ENCODE results near the gene TSPAN18. TPM values are rescaled to one million over a fixed set of nuclear protein-coding genes. Genes with fewer than 3 reads are reported as not detected.

The TSPAN18 gene
- total and polyA plus RNA-seq, 7 donors: 5.2 to 21.7 (median 8.0) TPM

GRCh38 chr11:44711787-44712608 lies 14.8 kb upstream of the TSPAN18 start:
- no peaks in the 10 kb centered on the region for H3K4me1 ChIP-seq
- TF ChIP-seq CTCF (IDR thresholded peaks at IDR 0.05): no peak
- DNase-seq (no peak), ATAC-seq (no peak)
- no peak overlapping the region for H3K27ac ChIP-seq
- no peaks in the 10 kb centered on the region for H3K36me3 ChIP-seq (ENCODE audit: insufficient read depth in 1 of 2, low read depth in 1 of 2)
- WGBS, 3 donors: 80 to 84% (median 80%) methylated on average over 16 of the region's 16 CpGs
- no peaks in the 10 kb centered on the region for H3K9me3 ChIP-seq
- no peak overlapping the region for H3K4me3 ChIP-seq
- H3K27me3 ChIP-seq (ENCODE audit: insufficient read depth in 3 of 3, low read length in 2 of 3): peaks cover 0 to 8% (median 2%) of the 10 kb centered on the region in 3 donors
- intact Hi-C loops (cut with DNase I): no loop called here

GRCh38 chr11:44713022-44713421 lies 13.7 kb upstream of the TSPAN18 start:
- no peak for TF ChIP-seq CTCF (IDR thresholded peaks at IDR 0.05)

DNA sequence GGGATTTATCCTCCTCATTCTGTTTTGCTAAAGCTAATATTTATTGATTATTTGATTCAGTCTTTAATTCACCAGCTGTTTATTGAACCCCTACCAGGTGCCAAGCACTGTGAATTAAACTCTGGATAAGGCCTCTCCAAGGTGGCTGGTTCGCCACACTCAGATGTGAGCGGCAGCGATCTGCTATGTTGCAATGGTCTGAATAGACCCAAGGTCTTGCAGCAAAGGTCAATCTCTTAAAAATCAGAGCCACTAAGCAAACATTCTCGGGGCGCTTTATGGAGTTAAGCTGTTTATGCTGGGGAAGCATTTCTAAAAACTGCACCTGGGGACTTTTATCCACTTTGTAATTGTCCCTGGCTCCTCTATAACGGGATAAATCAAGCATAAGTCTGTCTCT lies 10.5 kb upstream of the TSPAN18 start:
- Histone ChIP-seq H3K4me1 (no peaks in the 10 kb centered on the region), H3K36me3 (ENCODE audit: insufficient read depth in 1 of 2, low read depth in 1 of 2) (no peaks in the 10 kb centered on the region), H3K27me3 (ENCODE audit: insufficient read depth in 3 of 3, low read length in 2 of 3) (peaks cover 0 to 11% (median 0%) of the 10 kb centered on the region in 3 donors), H3K4me3 (no peak overlapping the region), H3K9me3 (no peaks in the 10 kb centered on the region), H3K27ac (no peak overlapping the region)
- no peak for ATAC-seq
- WGBS, 3 donors: 75 to 91% (median 90%) methylated on average over 6 of the region's 6 CpGs
- no peak for TF ChIP-seq CTCF (IDR thresholded peaks at IDR 0.05)
- no peak for DNase-seq
- intact Hi-C loops (cut with DNase I): no loop called here

More at GRCh38 chr11:44713022-44713421, 13.7 kb upstream of the TSPAN18 start:
- Histone ChIP-seq H3K27me3 (ENCODE audit: insufficient read depth in 3 of 3, low read length in 2 of 3) (peaks cover 0 to 8% (median 2%) of the 10 kb centered on the region in 3 donors), H3K4me1 (no peaks in the 10 kb centered on the region), H3K4me3 (no peak overlapping the region), H3K9me3 (no peaks in the 10 kb centered on the region), H3K36me3 (ENCODE audit: insufficient read depth in 1 of 2, low read depth in 1 of 2) (no peaks in the 10 kb centered on the region), H3K27ac (no peak overlapping the region)
- intact Hi-C loops (cut with DNase I): no loop called here
- 89 to 100% (median 96%) methylated on average over 1 of the region's 1 CpG for WGBS, 3 donors
- no peak for DNase-seq
- no peak for ATAC-seq

- intact Hi-C loops (cut with DNase I): no loop called here
- no peak for ATAC-seq
Measured at GRCh38 chr11:44718057-44718456, 8.7 kb upstream of the TSPAN18 start.

More at GRCh38 chr11:44718057-44718456, 8.7 kb upstream of the TSPAN18 start:
- DNase-seq: no peak
- H3K36me3 ChIP-seq (ENCODE audit: insufficient read depth in 1 of 2, low read depth in 1 of 2): no peaks in the 10 kb centered on the region
- WGBS, 3 donors: 81% methylated on average over 5 of the region's 5 CpGs
- H3K27ac ChIP-seq: no peak overlapping the region
- no peaks in the 10 kb centered on the region for H3K4me1 ChIP-seq
- no peak overlapping the region for H3K4me3 ChIP-seq
- H3K9me3 ChIP-seq: no peaks in the 10 kb centered on the region
- peaks cover 0 to 16% (median 0%) of the 10 kb centered on the region in 3 donors for H3K27me3 ChIP-seq (ENCODE audit: insufficient read depth in 3 of 3, low read length in 2 of 3)
- TF ChIP-seq CTCF (IDR thresholded peaks at IDR 0.05): no peak
